ENCODE results near the gene FAM193A.
"Not testable (repeated sequence)": the region's sequence is repeated elsewhere in the genome, so short reads cannot be mapped to it uniquely, and the experiment has no call there.

The FAM193A gene

DNA sequence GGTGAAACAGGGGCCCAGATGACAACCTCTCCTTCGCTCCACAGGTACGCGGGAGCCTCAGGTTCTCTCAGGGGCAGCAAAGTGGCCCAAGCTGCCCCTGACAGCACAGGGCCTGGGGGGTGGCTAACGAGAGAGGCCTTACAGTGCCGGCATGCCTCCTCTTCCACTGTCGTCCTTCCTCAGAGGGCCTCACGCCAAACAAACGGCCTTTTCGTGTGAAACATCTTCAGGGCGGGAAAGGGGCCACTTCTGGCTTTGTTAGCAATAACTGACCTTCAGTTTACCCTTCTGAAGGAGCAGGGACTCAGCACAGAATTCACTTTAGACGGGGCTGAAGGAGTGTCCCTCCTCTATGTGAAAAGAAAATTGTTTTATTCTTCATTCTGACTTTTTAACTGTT, 21.5 kb upstream of the FAM193A start:
- not testable (repeated sequence) for DNase-seq (ENCODE audit: low read depth)

DNA sequence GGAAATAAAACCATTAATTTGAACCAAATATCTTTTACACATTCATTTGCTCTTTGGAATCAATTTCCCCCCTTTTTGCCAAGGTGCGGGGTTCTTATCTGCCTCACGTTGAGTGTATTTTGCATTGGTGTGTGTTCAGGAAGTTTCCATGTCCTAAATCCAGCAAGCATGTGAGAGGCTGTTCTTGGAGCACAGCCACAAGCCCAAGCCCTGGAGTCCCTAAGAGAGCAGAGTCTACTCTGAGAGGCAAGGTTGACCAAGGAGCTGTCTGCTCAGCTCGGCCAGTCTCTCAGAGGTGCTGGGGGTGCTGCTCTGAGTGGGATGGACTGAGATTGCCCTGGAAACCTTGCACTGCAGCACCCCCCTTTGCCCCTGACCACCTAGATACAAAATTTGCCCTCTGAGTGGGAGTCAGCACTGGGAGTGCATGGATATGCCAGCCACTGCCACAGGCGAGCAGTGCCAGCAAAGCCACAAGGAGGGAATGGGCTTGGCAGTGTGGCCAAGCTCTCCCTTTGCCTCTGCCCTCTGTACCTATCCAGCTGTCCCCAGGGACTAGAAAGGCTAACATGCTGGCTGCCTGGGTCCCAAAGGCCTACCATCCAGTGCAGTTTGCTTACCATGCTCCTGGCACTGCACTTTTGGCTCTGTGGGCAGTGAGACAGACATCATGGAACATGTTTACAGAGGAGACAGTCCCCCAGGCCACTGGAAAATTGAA, 20.5 kb upstream of the FAM193A start:
- DNase-seq (ENCODE audit: low read depth), result no peak

DNA sequence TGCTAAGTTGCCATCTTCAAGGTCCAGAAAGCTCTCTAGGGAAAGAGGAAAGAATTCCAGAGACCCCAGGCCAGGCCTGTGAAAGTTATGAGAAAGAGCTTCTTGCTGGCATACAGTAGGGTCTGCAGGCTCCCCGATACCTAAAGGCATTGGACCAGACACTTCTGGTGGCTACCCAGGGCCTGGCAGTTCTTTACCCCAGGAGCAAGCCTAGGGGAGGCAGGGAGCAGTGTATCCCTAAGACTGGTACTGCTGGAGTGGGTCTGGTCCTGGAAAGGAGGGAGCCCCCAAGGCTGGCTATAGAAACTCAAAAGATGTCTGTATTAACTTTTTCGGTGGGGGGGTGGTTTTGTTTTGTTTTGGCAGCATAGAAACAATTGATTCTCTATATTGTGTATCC, 19.8 kb upstream of the FAM193A start:
- DNase-seq (ENCODE audit: low read depth), result no peak

DNA sequence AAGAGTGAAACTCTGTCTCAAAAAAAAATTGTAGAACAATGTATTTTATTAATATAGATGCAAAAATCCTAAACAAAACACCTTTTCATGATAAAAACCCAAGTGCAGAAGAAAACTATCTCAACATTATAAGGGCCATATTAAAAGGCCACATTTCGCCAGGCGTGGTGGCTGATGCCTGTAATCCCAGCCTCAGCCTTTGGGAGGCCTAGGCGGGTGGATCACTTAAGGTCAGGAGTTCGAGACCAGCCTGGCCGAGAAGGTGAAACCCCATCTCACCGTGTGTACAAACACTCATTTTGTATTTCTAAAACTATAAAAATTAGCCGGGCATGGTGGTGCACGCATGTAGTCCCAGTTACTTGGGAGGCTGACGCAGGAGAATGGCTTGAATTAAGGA, 9.9 kb upstream of the FAM193A start:
- no peak for DNase-seq (ENCODE audit: low read depth)

DNA sequence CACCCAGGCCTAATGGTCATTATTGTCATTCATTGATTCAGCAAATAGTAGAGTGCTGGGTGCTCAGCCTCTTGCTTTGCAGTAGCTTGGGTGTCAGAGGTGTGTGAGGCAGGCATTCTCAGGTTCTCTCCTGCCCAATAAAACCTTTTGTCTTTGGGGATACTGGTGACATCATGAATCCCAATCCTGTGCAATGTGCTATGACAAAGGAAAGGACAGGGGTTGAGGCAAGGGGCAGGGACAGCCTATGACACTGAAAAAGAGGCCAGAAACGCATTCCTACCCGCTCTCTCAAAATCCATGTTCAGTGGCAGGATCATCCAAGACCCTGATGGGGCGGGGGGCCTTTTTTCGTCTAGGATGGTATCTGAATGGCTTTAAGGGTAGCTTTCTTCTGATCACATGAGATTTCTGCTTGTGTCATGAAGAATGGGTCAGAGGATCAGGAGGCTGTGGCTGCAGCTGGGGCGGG, 1.5 kb upstream of the FAM193A start:
- no peak for DNase-seq (ENCODE audit: low read depth)

DNA sequence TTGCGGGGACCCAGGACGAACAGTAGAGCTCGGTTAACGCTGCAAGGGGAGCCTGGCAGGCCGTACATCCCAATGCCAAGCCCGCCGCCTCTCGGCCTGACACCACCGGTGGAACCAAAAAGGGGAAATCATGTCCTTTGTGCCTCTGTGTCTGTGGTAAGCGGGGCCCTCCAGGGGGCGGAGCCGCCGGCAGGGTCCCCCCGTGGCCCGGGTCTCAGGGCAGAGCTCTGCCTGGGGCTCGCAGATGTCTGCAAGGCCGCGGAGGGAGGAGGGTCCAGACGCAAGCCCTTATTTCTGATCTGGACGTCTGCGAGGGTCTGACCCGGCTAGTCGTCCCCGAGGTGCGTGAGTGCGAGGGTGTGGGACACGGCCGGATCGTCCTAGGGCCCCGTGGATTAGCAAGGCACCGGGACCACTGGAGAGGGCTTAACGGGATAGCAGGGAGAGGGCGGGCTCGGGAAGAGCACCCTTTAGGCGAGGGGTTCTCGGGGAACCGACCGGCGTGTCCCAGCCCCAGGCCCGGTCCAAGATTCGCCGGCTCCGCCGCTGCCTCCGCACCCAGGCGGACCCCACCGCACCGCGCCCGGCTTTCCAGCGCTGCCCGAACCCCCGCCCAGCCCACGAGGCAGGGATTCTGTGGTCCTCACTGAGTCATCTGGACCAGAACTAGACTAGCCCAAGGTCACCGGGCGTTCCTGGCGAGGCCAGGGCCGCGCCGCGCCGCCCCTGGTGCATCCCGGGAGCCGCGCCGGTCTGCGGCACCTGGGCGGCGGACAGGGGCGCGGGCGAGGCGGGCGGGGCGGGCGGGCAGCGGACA, 863 bp upstream of the FAM193A start:
- peak; percentile 23 for DNase-seq (ENCODE audit: low read depth)

DNA sequence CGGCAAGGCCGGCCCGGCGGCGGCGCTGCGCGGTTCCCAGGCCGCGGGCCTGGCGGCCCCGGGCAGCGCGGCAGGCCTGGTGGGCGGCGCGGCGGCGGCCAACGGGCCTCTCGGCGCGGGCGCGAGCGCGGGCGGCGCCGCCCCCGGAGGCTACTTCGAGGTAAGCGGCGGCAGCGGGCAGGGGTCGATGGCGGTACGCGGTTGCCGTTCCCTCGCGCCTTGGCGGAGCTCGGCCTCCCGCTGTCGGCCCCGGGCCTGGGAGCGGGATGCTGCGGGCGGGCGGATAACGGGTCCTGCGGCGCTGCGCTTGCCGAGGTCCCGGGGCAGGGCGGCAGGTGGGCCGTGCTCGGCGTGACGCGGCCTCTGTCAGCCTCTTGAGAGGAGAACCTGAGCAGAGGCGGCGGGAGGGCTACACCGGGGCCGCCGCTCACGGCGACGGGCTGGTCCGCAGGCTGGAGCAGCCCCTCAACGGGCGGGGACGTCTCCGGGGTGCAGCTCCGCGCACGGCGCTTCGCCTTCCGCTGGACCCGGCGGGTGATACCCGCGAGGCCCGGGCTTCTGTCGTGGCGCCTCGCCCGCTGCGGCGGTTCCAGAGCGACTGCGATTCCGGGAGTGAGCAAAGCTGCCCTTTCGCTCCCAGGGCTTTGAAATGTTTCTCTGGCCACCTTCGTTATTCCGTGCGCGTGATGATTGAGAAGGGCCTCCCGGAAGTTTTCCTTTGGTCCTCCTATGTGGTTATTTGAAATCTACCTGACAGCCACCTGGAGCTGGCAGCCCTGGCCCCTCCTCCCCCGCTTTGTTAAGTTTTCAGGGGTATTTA, 774 bp downstream of the FAM193A start:
- DNase-seq (ENCODE audit: low read depth), result peak; percentile 14

DNA sequence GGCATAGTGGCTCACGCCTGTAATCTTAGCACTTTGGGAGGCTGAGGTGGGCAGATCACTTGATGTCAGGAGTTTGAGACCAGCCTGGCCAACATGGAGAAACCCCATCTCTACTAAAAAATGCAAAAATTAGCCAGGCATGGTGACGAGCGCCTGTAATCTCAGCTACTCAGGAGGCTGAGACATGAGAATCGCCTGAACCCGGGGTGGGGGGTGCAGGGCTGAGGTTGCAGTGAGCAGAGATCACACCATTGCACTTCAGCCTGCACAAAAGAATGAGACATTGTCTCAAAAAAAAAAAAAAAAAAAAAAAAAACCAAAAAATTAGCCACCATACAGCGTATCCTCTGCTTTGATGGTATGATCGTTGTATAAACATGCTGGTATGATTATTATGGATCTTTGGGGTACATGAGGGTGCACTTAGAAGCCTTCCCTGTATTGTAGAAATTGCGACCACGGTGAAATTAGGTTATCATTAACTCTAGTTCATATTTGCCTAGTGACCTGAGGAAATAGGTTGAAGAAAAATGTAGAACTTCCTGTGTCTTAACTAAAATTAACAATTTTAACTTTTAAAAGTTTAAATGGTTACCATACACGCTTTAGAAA, 7.2 kb downstream of the FAM193A start:
- DNase-seq (ENCODE audit: low read depth), result not testable (repeated sequence)

DNA sequence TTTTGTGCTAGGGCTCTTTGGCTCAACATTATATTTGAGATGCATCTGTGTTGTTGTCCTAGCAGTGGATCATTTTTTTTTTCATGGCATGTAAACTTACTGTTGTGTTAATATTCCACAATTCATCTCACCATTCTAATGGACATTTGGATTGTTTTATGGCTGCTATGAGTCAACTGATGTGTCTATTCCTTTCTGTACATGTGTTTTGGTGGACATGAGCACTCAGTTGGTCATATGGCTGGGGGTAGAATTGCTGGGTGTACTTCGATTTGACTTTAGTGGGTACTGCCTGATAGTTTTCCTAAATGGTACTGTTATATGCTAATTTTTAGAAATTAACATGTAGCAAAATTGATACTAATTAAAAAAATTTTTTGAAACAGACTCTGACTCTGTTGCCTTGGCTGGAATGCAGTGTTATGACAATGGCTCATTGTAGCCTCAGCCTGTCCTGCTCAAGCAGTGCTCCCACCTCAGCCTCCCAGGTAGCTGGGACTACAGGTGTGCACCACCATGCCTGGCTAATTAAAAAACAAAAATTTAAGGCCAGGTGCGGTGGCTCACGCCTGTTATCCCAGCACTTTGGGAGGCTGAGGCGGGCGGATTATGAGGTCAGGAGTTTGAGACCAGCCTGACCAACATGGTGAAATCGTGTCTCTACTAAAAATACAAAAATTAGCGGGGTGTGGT, 9.0 kb downstream of the FAM193A start:
- no peak for DNase-seq (ENCODE audit: low read depth)

DNA sequence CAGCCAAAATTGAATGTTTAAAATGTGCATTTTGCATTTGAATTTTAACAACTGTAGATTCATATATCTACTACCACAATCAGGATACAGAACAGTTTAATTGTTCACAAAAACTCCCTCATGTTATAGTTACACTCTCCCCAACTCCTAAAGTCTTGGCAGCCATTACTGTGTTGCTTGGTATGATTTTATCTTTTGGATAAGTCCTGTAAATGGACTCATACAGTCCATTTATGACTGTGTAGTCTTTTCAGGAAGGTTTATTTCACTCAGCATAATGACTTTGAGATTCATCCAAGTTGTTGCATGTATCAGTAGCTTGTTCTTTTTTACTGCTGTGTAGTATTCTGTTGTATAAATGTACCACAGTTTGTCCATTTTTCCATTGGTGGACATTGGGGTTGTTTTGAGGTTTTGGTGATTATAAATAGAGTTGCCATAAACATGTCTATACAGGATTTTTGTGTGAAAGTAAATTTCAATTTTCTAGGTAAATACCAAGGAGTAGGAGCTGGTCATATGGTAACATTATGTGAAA, 9.9 kb downstream of the FAM193A start:
- no peak for DNase-seq (ENCODE audit: low read depth)

DNA sequence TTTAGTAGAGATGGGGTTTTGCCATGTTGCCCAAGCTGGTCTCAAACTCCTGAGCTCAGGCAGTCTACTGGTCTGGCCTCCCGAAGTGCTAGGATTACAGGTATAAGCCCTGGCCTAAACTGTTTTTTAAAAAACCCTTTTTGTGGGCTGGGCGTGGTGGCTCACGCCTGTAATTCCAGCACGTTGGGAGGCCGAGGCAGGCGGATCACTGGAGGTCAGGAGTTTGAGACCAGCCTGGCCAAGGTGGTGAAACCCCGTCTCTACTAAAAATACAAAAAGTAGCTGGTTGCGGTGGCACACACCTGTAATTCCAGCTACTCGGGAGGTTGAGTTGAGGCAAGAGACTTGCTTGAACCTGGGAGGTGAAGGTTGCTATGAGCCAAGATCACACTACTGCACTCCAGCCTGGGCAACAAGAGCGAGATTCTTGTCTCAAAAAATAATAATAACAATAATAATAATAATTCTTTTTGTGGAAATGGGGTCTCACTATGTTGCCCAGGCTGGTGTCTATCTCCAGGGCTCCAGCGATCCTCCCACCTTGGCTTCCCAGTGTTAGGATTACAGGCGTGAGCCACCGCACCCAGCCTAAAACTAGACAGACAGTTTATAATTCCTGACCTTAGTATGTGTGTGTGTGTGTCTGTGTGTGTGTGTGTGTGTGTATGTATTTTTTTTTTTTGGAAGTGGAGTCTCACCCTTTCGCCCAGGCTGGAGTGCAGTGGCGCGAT, 10.7 kb downstream of the FAM193A start:
- not testable (repeated sequence) for DNase-seq (ENCODE audit: low read depth)

DNA sequence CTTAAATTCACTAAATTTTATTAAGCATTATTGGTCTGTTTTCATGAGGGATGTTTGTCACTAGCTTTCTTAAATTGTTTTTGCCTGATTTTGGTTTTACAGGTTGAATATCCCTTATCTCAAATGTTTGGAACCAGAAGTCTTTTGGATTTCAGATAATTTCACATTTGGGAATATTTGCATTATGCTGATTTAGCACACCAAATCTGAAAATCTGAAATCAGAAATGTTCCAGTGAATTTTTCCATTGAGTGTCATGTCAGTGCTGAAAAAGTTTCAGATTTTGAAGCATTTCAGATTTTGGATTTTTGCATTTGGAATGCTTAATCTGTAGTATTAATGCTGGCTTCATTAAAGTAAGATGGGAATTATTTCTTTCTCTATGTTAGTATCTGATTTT, 14.7 kb downstream of the FAM193A start:
- DNase-seq (ENCODE audit: low read depth), result no peak

DNA sequence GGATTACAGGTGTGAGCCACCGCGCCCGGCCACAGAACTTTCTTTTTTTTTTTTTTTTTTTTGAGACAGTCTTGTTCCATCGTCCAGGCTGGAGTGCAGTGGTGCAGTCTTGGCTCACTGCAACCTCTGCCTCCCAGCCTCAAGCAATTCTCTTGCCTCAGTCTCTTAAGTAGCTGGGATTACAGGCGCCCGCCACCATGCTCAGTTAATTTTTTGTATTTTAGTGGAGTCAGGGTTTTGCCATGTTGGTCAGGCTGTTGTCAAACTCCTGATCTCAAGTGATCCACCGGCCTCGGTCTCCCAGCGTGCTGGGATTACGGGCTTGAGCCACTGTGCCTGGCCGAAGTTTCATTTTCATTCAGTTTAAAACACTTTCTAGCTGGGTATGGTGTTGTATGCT, 16.4 kb downstream of the FAM193A start:
- DNase-seq (ENCODE audit: low read depth), result no peak

DNA sequence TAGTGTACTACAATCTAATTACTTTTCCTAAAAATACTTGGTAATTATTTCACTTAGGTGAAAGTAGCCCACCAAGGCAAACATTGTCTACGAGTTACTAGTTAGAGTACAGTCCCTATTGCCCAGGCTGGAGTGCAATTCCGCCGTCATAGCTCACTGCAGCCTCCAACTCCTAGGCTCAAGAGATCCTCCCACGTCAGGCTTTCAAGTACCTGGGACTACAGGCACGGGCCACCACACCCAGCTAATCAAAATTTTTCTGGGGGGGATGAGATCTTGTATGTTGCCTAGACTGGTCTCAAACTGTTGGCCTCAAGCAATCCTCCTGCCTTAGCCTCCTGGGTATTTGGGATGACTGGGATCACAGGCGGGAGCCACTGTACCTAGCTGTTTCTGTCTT, 21.9 kb downstream of the FAM193A start:
- DNase-seq (ENCODE audit: low read depth), result no peak

DNA sequence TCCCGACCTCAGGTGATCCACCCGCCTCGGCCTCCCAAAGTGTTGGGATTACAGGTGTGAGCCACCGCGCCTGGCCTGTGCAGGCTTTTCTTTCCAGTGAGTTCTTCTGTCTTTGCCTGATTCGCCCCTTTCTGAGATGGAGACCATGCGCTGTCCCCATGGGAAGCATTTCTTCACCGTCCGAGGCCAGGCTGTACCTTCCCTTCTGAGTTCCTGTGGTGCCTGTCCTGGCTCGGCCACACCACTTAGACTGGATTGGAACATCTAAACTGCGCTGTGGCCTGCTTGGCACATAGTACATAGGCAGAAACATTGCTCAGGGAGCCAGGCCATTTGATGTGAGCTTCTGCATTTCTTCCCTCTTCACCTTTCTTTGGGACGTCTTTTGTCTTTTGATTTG, 23.7 kb downstream of the FAM193A start:
- DNase-seq (ENCODE audit: low read depth), result no peak

DNA sequence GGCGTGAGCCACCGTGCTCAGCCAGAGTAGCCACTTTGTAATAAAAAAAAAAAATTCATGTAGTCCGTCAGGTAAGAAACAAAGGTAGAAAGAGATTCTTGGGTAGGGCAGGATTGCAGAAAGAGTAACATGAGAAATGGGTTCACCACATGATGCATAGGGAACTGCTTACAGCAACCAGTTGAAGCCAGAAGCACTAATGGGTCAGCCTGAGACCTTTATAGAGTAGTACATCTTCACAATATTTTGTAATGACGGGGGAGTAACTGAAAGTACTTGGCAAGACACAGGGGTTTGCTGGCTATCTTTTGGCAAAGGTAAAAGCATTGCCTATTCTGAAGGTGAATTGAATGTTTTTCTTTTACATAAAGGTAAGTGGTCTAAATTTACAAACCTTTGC, 29.1 kb downstream of the FAM193A start:
- DNase-seq (ENCODE audit: low read depth), result no peak

DNA sequence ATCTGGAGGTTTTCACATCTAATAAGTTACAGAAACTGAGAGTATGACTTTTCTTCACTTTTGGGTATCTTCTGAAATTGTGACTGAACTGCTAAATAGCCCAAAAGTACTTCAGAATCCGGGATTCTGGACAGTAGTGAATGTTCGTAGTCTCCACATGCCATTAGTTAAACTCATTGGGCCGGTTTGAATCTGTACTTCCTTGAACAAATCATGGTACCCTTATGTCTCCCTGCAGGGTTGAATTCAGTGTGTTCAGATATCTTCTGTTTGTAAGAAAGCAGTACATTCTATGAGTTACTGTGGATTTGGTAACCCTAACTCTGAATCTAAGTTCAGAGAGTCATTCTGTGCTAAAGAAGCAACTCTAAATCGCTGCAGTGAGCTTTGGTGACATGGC, 33.6 kb downstream of the FAM193A start:
- DNase-seq (ENCODE audit: low read depth), result no peak

DNA sequence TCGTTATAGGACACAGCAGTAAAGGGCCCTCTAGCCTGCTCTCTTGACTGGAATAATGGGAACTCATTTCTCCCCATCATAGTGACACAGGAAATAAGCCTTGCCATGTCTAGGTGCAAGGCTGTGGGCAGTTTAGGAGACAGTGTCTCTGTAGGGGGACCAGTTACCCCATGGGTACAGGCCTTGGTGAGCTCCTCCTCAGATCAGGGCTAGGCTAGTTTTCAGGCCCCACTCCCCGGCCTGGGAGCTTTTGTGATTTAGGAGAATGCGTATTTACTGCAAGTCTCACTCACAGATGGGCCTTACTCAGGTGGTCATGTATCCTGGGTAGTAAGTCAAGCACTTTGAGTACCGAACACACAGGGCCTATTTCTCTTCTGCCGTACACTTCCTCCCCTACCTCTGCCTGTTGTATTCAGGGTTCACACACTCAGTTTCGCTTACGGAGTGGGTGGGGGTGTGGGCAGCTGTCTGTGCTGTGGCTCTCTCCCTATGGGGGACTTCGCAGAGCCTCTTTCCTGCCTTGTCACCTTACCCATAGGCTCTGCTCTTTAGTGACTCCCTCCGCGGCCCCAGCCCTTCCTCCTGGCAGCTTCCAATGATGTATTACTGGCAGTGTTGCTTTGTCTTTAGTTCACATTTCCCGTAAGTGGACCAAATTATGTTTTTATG, 34.2 kb downstream of the FAM193A start:
- DNase-seq (ENCODE audit: low read depth), result peak; percentile 16

DNA sequence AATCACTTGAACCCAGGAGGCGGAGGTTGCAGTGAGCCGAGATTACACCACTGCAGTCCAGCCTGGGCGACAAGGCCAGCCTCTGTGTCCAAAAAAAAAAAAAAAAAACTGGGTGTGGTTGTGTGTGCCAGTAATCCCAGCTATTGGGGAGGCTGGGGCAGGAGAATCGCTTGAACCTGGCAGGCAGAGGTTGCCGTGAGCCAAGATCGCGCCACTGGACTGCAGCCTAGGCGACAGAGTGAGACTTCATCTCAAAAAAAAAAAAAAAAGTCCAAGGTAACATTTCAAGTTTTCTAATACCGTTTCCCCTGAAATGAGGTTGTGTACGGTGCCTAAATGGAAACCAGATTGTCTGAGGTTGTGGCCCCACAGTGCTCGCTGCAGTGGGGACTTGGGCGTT, 35.6 kb downstream of the FAM193A start:
- no peak for DNase-seq (ENCODE audit: low read depth)

DNA sequence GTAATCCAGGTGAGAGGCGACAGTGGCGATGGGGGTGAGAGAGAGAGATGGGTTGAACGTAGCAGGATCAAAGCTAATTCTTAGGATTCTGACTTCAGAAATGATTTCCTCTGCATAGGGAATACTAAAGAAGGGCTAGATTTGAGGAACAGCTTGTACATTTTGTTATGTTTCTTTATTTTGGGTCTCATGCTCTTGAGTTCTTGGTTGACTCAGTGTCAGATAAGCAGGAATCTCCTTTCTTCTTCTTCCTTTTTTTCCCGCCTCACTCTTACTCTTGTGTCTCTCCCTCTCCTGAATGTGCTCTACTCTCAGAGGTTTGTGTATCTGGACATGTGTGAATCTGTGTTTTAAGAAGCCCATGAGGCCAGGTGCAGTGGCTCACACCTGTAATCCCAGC, 36.4 kb downstream of the FAM193A start:
- no peak for DNase-seq (ENCODE audit: low read depth)
